ENCODE measurements around the gene NPHP4. TPM values are rescaled to one million over a fixed set of nuclear protein-coding genes. Genes with fewer than 3 reads are reported as not detected.

NPHP4 gene
- total RNA-seq, 1 experiment from 2014 or later, result 20.0 TPM

DNA sequence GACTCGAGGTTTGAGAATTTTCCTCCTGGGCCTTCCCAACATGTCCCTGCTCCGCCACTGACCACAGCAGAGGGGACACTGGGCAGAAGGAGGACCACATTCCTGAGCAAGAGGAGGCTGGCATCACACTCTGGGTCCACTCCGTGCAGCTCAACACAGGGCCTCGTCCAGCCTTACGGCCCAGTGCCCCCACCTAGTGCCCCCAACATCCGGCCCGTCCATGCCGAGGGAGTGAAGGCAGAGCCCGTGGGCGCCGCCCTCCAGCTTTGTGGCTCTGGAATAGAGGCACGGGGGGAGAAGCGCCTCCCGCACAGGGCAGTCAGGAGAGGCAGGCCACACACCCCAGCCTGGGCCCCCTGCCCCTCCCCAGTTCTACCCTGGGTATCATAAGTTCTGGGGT is 158.3 kb downstream of the NPHP4 start:
- Histone ChIP-seq H3K36me3 (ENCODE audit: control insufficient read depth in 1 of 2, insufficient read depth in 2 of 2, low read length in 2 of 2) (no peaks in the 10 kb centered on the region), H3K4me3 (replicated peaks in 1 of 2; ENCODE audit: low read depth in 1 of 2, low read length in 2 of 2) (no peak overlapping the region), H3K9me2 (ENCODE audit: insufficient read depth) (no peaks in the 10 kb centered on the region), H3K9me3 (ENCODE audit: control insufficient read depth in 1 of 2, insufficient read depth in 1 of 2, low read depth in 1 of 2, low read length in 2 of 2) (no peaks in the 10 kb centered on the region), H3K4me2 (ENCODE audit: low read length) (no peak overlapping the region), H3K9ac (ENCODE audit: low read length) (no peak overlapping the region), H3K4me1 (ENCODE audit: control insufficient read depth in 1 of 2, insufficient read depth in 2 of 2, low read length in 2 of 2) (no peaks in the 10 kb centered on the region), H3K27ac (ENCODE audit: low read depth, low read length) (no peak overlapping the region), H4K20me1 (ENCODE audit: insufficient read depth) (no peaks in the 10 kb centered on the region), H3K27me3 (ENCODE audit: insufficient read depth, low read length) (peaks cover 9% of the 10 kb centered on the region; the same call in 1 of the 2 replicates), H3K79me2 (ENCODE audit: insufficient read depth, low read length) (no peaks in the 10 kb centered on the region), H2AFZ (ENCODE audit: low read depth, low read length, poor library complexity, severe bottlenecking) (no peak overlapping the region)
- intact Hi-C loops (cut with micrococcal nuclease), result loop anchor here (10.0 kb wide), 1 partner anchor 189 kb away; no protein-coding TSS in a partner anchor
- TF ChIP-seq SP1 (IDR thresholded peaks at IDR 0.05; ENCODE audit: low read depth) (no peak), TCF7L2 (IDR thresholded peaks at IDR 0.05; ENCODE audit: borderline replicate concordance, extremely low read depth, insufficient read depth, insufficient read length) (no peak), FOSL1 (IDR thresholded peaks at IDR 0.05; ENCODE audit: low read depth) (no peak), EGR1 (IDR thresholded peaks at IDR 0.05; ENCODE audit: low read depth) (no peak), CBX3 (IDR thresholded peaks at IDR 0.05; ENCODE audit: low read depth) (no peak), POLR2A (IDR thresholded peaks at IDR 0.05; ENCODE audit: borderline replicate concordance, extremely low read depth, insufficient read depth, insufficient read length) (no peak), ZNF274 (IDR thresholded peaks at IDR 0.05; ENCODE audit: low read depth, low read length) (no peak), EZH2 (IDR thresholded peaks at IDR 0.05) (no peak), JUND (IDR thresholded peaks at IDR 0.05) (no peak), RAD21 (IDR thresholded peaks at IDR 0.05; ENCODE audit: low read depth) (no peak), ELF1 (IDR thresholded peaks at IDR 0.05; ENCODE audit: borderline replicate concordance, low read depth) (no peak), POLR2AphosphoS5 (IDR thresholded peaks at IDR 0.05; ENCODE audit: low read depth, low read length) (no peak), ZFX (IDR thresholded peaks at IDR 0.05) (no peak), SRF (IDR thresholded peaks at IDR 0.05; ENCODE audit: low read depth) (no peak), EZH2phosphoT487 (IDR thresholded peaks at IDR 0.05; ENCODE audit: borderline replicate concordance) (no peak), CEBPB (IDR thresholded peaks at IDR 0.05; ENCODE audit: low read depth) (no peak)
- TF ChIP-seq, protein P1, sequence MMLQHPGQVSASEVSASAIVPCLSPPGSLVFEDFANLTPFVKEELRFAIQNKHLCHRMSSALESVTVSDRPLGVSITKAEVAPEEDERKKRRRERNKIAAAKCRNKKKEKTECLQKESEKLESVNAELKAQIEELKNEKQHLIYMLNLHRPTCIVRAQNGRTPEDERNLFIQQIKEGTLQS (IDR thresholded peaks at IDR 0.05), result no peak
- TF ChIP-seq, protein P2, sequence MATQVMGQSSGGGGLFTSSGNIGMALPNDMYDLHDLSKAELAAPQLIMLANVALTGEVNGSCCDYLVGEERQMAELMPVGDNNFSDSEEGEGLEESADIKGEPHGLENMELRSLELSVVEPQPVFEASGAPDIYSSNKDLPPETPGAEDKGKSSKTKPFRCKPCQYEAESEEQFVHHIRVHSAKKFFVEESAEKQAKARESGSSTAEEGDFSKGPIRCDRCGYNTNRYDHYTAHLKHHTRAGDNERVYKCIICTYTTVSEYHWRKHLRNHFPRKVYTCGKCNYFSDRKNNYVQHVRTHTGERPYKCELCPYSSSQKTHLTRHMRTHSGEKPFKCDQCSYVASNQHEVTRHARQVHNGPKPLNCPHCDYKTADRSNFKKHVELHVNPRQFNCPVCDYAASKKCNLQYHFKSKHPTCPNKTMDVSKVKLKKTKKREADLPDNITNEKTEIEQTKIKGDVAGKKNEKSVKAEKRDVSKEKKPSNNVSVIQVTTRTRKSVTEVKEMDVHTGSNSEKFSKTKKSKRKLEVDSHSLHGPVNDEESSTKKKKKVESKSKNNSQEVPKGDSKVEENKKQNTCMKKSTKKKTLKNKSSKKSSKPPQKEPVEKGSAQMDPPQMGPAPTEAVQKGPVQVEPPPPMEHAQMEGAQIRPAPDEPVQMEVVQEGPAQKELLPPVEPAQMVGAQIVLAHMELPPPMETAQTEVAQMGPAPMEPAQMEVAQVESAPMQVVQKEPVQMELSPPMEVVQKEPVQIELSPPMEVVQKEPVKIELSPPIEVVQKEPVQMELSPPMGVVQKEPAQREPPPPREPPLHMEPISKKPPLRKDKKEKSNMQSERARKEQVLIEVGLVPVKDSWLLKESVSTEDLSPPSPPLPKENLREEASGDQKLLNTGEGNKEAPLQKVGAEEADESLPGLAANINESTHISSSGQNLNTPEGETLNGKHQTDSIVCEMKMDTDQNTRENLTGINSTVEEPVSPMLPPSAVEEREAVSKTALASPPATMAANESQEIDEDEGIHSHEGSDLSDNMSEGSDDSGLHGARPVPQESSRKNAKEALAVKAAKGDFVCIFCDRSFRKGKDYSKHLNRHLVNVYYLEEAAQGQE (IDR thresholded peaks at IDR 0.05; ENCODE audit: low read depth), result no peak
- TF ChIP-seq, protein P3, sequence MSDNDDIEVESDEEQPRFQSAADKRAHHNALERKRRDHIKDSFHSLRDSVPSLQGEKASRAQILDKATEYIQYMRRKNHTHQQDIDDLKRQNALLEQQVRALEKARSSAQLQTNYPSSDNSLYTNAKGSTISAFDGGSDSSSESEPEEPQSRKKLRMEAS (IDR thresholded peaks at IDR 0.05), result no peak
- TF ChIP-seq, protein P4, sequence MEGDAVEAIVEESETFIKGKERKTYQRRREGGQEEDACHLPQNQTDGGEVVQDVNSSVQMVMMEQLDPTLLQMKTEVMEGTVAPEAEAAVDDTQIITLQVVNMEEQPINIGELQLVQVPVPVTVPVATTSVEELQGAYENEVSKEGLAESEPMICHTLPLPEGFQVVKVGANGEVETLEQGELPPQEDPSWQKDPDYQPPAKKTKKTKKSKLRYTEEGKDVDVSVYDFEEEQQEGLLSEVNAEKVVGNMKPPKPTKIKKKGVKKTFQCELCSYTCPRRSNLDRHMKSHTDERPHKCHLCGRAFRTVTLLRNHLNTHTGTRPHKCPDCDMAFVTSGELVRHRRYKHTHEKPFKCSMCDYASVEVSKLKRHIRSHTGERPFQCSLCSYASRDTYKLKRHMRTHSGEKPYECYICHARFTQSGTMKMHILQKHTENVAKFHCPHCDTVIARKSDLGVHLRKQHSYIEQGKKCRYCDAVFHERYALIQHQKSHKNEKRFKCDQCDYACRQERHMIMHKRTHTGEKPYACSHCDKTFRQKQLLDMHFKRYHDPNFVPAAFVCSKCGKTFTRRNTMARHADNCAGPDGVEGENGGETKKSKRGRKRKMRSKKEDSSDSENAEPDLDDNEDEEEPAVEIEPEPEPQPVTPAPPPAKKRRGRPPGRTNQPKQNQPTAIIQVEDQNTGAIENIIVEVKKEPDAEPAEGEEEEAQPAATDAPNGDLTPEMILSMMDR (IDR thresholded peaks at IDR 0.05 in 2 of 3, conservative IDR thresholded peaks at IDR 0.05 in 1 of 3; ENCODE audit: borderline replicate concordance in 1 of 3, insufficient read depth in 1 of 3, low read depth in 2 of 3, low read length in 2 of 3), result no peak
- ChIA-PET POLR2A (no interaction called here), CTCF (no interaction called here), RAD21 (ENCODE audit: low non-redundant PET in 1 of 2, low total read pairs in 2 of 2, uncharacterized antibody in 2 of 2, unreplicated experiment in 2 of 2) (no interaction called here)
- ATAC-seq, result no peak
- no TSS peak for BruUV-seq (replicated peaks)
- DNase-seq (ENCODE audit: low read depth, low spot score), result no peak
